Measurements from ENCODE around the gene RAPGEF6.
"Not testable (repeated sequence)": the region's sequence is repeated elsewhere in the genome, so short reads cannot be mapped to it uniquely, and the experiment has no call there.

DNA sequence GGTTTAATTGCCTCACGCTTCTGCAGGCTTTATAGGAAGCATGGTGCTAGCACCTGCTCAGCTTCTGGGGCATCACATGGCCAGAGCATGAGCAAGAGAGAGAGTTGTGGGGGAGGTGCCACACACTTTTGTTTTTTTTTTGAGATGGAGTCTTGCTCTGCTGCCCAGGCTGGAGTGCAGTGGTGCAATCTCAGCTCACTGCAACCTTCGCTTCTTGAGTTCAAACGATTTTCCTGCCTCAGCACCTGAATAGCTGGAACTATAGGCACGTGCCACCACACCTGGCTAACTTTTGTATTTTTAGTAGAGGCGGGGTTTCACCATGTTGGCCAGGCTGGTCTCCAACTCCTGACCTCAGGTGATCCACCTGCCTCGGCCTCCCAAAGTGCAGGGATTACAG, 236.0 kb downstream of the RAPGEF6 start:
- TF ChIP-seq, protein P1, sequence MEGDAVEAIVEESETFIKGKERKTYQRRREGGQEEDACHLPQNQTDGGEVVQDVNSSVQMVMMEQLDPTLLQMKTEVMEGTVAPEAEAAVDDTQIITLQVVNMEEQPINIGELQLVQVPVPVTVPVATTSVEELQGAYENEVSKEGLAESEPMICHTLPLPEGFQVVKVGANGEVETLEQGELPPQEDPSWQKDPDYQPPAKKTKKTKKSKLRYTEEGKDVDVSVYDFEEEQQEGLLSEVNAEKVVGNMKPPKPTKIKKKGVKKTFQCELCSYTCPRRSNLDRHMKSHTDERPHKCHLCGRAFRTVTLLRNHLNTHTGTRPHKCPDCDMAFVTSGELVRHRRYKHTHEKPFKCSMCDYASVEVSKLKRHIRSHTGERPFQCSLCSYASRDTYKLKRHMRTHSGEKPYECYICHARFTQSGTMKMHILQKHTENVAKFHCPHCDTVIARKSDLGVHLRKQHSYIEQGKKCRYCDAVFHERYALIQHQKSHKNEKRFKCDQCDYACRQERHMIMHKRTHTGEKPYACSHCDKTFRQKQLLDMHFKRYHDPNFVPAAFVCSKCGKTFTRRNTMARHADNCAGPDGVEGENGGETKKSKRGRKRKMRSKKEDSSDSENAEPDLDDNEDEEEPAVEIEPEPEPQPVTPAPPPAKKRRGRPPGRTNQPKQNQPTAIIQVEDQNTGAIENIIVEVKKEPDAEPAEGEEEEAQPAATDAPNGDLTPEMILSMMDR (IDR thresholded peaks at IDR 0.05): not testable (repeated sequence)
- TF ChIP-seq POLR2A (IDR thresholded peaks at IDR 0.05): not testable (repeated sequence)

Measured in body of pancreas (tissue), 4 donors.